T-helper 2 cell (primary cell): ENCODE results near the gene CCDC83.
A peak's percentile ranks its signal among the peaks of the same experiment; 100 is the strongest.
"Not testable (repeated sequence)": the region's sequence is repeated elsewhere in the genome, so short reads cannot be mapped to it uniquely, and the experiment has no call there.

Experiments
- DNase-seq, 5 experiments: peaks; one replicate each; pipeline versions ENCODE4 v3.0.0 to v3.0.0-alpha.2; 2012 to 2022

The CCDC83 gene

DNA sequence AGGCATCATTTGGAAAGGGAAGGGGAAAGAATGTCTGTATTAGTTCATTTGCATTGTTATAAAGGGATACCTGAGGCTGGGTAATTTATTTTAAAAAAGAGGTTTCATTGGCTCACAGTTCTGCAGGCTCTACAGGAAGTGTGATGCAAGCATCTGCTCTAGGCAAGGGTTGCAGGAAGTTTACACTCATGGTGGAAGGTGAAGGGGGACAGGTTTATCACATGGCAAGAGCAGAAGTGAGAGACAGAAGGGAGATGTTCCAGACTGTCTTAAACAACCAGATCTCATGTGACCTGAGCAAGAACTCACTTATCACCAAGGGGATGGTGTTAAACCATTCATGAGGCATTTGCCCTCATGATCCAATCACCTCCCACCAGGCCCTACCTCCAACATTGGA lies 90.6 kb downstream of the CCDC83 start:
- DNase-seq: no peak

GRCh38 chr11:85946221-85946620 lies 91.0 kb downstream of the CCDC83 start:
- DNase-seq: no peak

DNA sequence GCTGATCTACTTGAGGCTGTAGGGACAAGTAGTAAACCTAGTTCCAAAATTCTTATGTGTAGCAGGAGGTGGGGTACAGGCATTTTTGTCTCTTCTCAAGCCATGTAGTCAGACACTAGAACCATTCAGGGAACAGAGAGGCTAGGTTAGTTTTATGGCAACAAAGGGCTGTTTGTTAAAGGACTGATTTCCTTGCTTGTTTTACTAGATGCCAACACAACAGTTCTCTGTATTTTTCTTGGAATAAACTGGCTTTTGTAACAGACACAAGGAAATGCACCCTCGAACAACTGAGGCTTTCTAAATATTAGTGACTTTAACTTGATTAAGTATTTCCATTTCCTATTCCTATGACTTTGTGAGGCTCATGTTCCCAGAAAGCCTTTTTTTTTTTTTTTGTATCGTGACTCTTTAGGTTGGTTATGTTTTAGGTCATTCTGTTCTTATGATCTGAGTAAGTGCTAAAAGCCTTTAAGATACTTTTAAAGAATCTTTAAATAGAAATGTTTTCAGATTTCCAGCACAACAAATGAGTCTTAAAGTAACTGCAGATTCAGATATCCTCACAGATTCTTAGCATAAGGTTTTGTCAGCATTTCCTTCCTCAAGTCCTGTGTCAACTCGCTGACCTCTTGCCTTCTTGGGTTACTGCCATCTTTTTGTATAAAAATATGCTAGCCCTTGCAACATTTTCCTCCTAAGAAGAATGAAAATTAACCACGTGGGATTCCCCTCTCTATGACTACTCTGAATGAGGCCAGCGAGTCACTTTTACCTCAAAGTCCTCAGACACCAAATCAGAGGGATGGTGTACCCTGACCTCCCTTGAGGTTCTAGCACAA lies 92.5 kb downstream of the CCDC83 start:
- peak in 1 of 5 experiments; percentile 46 for DNase-seq

DNA sequence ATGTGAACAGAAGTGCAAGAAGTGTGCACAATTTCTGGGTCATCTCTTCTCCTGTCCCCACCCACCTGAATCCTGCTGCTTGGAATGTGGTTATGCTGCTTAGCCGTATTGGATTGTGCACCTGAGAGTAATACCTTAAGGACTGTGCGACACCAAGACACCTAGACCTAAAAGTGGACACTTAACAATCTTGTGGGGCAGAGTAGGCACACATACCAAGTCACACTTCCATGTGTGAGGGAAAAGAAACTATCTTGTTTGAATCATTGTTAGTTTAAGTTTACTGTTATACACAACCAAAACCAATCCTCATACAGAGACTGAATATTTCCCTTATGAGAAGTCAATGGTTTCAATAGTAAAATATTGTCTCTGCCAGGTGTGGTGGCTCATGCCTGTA lies 93.7 kb downstream of the CCDC83 start:
- peak in 1 of 5 experiments; percentile 22 for DNase-seq

- no peak for DNase-seq
Observed at GRCh38 chr11:85949798-85950197, 94.6 kb downstream of the CCDC83 start.

DNA sequence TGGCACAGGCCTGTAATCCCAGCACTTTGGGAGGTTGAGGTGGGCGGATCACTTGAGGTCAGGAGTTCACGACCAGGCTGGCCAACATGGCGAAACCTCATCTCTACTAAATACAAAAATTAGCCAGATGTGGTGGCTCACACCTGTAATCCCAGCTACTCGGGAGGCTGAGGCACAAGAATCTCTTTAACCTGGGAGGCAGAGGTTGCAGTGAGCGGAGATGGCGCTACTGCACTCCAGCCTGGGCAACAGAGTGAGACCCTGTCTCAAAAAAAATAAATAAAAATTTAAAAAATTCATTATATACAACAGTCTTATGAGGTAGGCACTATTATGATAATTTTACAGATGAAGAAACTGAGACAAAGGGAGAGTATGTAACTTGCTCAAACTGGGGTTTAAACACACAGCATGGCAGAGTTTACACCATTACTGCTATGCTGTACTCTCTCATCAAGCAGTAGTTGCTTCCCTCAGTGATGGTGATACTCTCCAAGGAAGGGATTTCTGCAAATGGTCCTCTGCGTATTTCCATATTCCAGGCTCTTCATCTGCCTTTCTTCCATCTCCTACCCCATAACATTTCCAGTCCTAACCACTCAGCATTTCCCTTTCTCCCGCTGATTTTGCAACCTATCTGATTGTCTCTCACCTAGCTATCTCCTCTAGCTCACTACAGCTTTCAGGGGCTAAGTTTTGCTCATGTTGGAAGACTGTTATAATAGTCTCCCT lies 95.3 kb downstream of the CCDC83 start:
- no peak for DNase-seq

- no peak for DNase-seq
Observed at GRCh38 chr11:85951049-85951405, 95.8 kb downstream of the CCDC83 start.

DNA sequence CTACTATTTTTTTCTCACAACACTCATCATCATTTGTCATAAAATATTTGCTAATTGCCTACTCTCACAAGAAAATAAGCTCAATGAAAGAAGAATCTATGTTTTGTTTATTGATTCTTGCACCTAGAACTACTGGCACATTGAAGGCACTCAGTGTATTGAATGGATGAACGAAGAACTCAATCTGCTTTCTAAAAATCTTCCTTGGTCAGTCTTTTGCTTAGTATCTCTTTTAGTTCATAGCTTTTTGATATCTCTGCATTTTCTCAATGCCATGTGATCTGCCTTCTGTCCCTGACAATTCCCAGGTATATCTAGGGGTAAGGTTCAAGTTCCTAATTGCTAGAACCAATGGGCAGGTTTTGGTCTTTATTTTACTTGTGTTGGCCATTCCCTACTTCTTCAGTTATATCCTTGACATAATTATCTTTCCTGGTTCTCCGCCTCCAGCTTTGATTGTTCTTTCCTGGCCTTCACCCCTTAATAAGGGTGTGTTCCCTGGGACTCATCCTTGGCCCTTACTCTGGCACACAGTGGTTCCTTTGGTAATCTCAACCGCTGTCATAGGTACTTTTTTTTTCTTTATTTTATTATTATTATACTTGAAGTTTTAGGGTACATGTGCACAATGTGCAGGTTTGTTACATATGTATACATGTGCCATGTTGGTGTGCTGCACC lies 96.4 kb downstream of the CCDC83 start:
- no peak for DNase-seq

DNA sequence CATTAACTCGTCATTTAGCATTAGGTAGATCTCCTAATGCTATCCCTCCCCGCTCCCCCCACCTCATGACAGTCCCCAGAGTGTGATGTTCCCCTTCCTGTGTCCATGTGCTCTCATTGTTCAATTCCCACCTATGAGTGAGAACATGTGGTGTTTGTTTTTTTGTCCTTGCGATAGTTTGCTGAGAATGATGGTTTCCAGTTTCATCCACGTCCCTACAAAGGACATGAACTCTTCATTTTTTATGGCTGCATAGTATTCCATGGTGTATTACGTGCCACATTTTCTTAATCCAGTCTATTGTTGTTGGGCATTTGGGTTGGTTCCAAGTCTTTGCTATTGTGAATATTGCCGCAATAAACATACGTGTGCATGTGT lies 96.9 kb downstream of the CCDC83 start:
- not testable (repeated sequence) for DNase-seq

DNA sequence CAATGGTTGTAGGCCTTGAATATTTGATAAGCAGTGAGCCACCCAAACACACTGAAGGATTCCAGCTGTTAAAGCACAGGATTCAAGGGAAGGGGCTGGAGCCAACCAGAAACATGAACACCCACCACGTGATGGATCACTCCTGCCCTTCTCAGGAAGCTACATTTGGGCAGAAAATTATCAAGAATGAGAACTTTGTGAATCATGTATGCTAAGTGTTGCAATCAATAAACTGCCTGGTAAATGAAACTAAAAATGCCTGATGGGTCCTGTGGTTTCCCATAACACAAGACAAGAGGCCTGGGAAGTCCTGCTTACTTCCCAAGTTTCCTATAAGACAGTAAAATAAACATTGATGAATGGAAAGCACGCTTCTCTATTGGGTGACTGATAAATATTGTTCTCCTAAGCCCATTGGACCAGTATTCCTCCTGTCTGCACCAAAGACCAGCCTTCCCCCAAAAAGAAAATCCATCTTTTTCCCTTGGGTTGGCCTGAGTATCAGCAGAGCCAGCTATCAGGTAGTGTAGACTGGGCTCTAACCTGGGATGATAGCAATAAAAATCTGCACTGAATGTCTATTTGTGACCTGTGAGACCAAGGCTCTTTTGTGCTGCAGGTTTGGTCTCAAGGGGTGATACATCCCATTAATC lies 98.4 kb downstream of the CCDC83 start:
- DNase-seq: no peak

DNA sequence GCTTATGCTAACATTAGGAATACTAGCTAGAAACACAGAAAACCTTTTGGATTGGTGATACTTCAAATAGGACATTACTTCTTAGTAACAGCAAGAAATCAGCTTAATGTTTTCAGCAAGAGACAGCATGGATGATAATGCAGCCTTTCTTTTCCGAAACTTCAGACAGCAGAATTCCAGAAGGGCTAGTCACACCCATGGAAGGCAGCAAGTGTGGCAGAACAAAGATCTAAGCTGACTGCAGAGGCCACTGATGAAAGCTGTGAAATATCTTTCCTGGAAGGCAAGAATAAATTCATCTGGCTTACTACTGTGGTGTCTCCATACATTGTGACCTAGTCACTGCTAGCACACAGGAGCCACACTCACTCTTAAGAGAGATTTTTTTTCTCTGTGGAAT lies 100.3 kb downstream of the CCDC83 start:
- no peak for DNase-seq

DNA sequence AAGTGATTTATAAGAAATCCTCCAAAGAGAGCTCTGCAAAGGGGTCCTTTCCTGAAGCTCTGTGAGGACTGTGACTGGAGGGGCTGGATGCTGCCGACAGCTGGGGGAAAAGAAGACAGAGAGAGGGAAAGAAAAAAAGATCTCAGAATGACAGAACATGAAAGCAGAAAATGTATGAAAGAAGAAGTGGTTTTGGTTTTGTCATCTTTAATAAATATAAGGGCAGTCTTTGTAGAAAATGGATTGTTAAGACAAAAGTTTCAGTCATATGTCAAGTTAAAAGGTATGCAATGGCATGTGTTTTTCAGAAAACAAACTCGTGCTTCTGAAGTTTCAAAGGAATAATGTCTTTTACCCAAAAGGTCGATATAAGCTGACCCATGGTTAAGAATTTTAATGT lies 105.5 kb downstream of the CCDC83 start:
- no peak for DNase-seq

- DNase-seq: no peak
Observed at GRCh38 chr11:85961130-85961529, 105.9 kb downstream of the CCDC83 start.

DNA sequence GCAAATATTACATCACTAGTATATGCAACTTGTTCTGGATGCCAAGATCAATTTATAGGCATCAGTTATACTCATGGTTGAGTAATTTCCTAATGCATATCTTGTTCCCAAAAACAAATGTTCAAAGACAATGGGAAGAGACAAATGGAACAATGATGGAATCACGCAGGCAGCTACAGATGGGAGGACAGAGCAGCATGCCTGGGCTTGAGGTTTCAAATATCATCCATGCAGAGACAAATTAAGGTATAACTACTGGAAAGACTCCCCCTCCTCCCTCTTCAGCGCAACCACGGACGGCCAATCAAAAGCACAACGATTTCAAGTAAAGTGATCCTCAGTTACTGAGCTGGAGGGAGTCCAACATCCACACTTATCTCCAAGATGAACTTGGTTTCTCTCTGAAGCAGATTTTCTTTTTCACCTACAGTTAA lies 106.8 kb downstream of the CCDC83 start:
- no peak for DNase-seq

DNA sequence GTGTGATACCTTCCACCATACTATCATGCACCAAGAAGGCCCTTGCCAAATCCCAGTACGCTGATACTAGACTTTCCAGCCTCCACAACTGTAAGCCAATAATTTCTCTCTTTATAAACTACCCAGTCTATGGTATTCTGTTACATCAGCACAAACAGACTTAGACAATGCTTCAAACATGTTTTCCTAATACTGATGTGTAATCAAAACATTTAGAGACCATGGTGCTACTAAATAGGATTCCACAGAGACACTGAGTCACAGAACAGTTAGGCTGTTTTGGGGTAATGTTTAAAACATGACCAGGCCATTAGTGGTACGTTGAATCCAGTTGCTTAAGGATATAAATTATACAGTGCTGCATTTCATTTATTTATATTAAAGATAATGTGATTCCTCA lies 110.0 kb downstream of the CCDC83 start:
- no peak for DNase-seq

GRCh38 chr11:85967457-85967856 lies 112.3 kb downstream of the CCDC83 start:
- no peak for DNase-seq
